Activated T-cell treated with anti-CD3 and anti-CD28 coated beads, Interleukin-2, amount 50 U/mL, for 1 hour (primary cell): ENCODE data around the gene KIF16B.
"Not testable (repeated sequence)": the region's sequence is repeated elsewhere in the genome, so short reads cannot be mapped to it uniquely, and the experiment has no call there.

Experiments
- DNase-seq: peaks from one replicate; pipeline ENCODE4 v3.0.0-alpha.2; 2020

The KIF16B gene

GRCh38 chr20:16236589-16237241 is 336.5 kb downstream of the KIF16B start:
- DNase-seq: no peak

- no peak for DNase-seq
These were observed 342.8 kb downstream of the KIF16B start for GRCh38 chr20:16230402-16230801.

- DNase-seq: no peak
These were observed 343.4 kb downstream of the KIF16B start for GRCh38 chr20:16229813-16230212.

GRCh38 chr20:16228722-16229121 is 344.5 kb downstream of the KIF16B start:
- no peak for DNase-seq

GRCh38 chr20:16226961-16227360 is 346.3 kb downstream of the KIF16B start:
- not testable (repeated sequence) for DNase-seq

GRCh38 chr20:16224836-16225235 is 348.4 kb downstream of the KIF16B start:
- DNase-seq: no peak

- DNase-seq: no peak
These were observed 350.3 kb downstream of the KIF16B start for GRCh38 chr20:16222859-16223411.
